NOMO-1 treated with dmso at 0.1 percent for 144 hours (cell line): ENCODE measurements around the gene SMC3.
"Not testable (repeated sequence)": the region's sequence is repeated elsewhere in the genome, so short reads cannot be mapped to it uniquely, and the experiment has no call there.

Experiments
- DNase-seq: peaks from one replicate; lab custom pipeline; 2025; ENCODE audit not compliant: unreplicated experiment; lab: John Stamatoyannopoulos, UW

Gene SMC3

GRCh38 chr10:110567201-110568054 lies at the start of gene SMC3:
Gene SMC3, plus strand, starts transcription at chr10:110567695. Its CDS starts 122 bp downstream, at chr10:110567817.
- DNase-seq: peak; percentile 82

- no peak for DNase-seq
Measured at GRCh38 chr10:110522365-110522988, 45.0 kb upstream of the SMC3 start.

- no peak for DNase-seq
Measured at GRCh38 chr10:110523736-110524135, 43.8 kb upstream of the SMC3 start.

- no peak for DNase-seq
Measured at GRCh38 chr10:110524179-110524858, 43.2 kb upstream of the SMC3 start.

- no peak for DNase-seq
Measured at GRCh38 chr10:110524859-110525232, 42.6 kb upstream of the SMC3 start.

- no peak for DNase-seq
Measured at GRCh38 chr10:110525349-110526260, 41.9 kb upstream of the SMC3 start.

- DNase-seq: no peak
Measured at GRCh38 chr10:110527731-110528171, 39.7 kb upstream of the SMC3 start.

GRCh38 chr10:110528224-110528996 lies 39.1 kb upstream of the SMC3 start:
- DNase-seq: no peak

GRCh38 chr10:110528997-110529524 lies 38.4 kb upstream of the SMC3 start:
- not testable (repeated sequence) for DNase-seq

GRCh38 chr10:110529596-110530011 lies 37.9 kb upstream of the SMC3 start:
- no peak for DNase-seq

- no peak for DNase-seq
Measured at GRCh38 chr10:110530131-110530831, 37.2 kb upstream of the SMC3 start.

GRCh38 chr10:110531687-110532086 lies 35.8 kb upstream of the SMC3 start:
- no peak for DNase-seq

GRCh38 chr10:110532628-110533027 lies 34.9 kb upstream of the SMC3 start:
- DNase-seq: not testable (repeated sequence)

GRCh38 chr10:110533149-110533548 lies 34.3 kb upstream of the SMC3 start:
- no peak for DNase-seq

- DNase-seq: no peak
Measured at GRCh38 chr10:110534571-110534970, 32.9 kb upstream of the SMC3 start.

GRCh38 chr10:110535958-110536891 lies 31.3 kb upstream of the SMC3 start:
- DNase-seq: peak; percentile 32

GRCh38 chr10:110539091-110539490 lies 28.4 kb upstream of the SMC3 start:
- no peak for DNase-seq

- no peak for DNase-seq
Measured at GRCh38 chr10:110540031-110540430, 27.5 kb upstream of the SMC3 start.
